Measurements from ENCODE around the gene GAMT. TPM values are rescaled to one million over a fixed set of nuclear protein-coding genes. Genes with fewer than 3 reads are reported as not detected.

The GAMT gene
- total RNA-seq, 1 experiment from 2014 or later, result 27.3 TPM

GRCh38 chr19:1355568-1356507 is 45.5 kb downstream of the GAMT start:
- intact Hi-C loops (cut with micrococcal nuclease; ENCODE audit: unreplicated experiment), result no loop called here
- H2AFZ ChIP-seq, result no peak overlapping the region
- BruUV-seq (replicated peaks), result TSS peak; percentile 34

GRCh38 chr19:1354970-1355567 is 46.3 kb downstream of the GAMT start:
- no peak overlapping the region for H2AFZ ChIP-seq
- peak overlapping the region; percentile 53; the same call in 1 of the 2 replicates for H3K4me3 ChIP-seq
- no peak for DNase-seq
- peaks cover 7% of the 10 kb centered on the region; the same call in 1 of the 2 replicates for H3K4me1 ChIP-seq (replicated peaks; ENCODE audit: insufficient read depth)
- no peaks in the 10 kb centered on the region for H3K9me3 ChIP-seq (ENCODE audit: insufficient read depth, low read depth)
- peaks cover 5% of the 10 kb centered on the region; the same call in 1 of the 2 replicates for H3F3A ChIP-seq (ENCODE audit: insufficient read depth, low read depth)
- peak overlapping the region; percentile 78 for H3K4me2 ChIP-seq
- TF ChIP-seq EZH2 (IDR thresholded peaks at IDR 0.05; ENCODE audit: low read depth), result no peak
- TF ChIP-seq, protein P1, sequence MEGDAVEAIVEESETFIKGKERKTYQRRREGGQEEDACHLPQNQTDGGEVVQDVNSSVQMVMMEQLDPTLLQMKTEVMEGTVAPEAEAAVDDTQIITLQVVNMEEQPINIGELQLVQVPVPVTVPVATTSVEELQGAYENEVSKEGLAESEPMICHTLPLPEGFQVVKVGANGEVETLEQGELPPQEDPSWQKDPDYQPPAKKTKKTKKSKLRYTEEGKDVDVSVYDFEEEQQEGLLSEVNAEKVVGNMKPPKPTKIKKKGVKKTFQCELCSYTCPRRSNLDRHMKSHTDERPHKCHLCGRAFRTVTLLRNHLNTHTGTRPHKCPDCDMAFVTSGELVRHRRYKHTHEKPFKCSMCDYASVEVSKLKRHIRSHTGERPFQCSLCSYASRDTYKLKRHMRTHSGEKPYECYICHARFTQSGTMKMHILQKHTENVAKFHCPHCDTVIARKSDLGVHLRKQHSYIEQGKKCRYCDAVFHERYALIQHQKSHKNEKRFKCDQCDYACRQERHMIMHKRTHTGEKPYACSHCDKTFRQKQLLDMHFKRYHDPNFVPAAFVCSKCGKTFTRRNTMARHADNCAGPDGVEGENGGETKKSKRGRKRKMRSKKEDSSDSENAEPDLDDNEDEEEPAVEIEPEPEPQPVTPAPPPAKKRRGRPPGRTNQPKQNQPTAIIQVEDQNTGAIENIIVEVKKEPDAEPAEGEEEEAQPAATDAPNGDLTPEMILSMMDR (conservative IDR thresholded peaks at IDR 0.05), result no peak
- H3K27me3 ChIP-seq (ENCODE audit: insufficient read depth, low read depth), result no peaks in the 10 kb centered on the region
- no peaks in the 10 kb centered on the region for H3K9me2 ChIP-seq (ENCODE audit: insufficient read depth)
- H4K20me1 ChIP-seq (ENCODE audit: insufficient read depth), result no peaks in the 10 kb centered on the region
- 0 out of 2 replicates have a peak, but pooled peaks cover 3% of the 10 kb centered on the region for H3K79me2 ChIP-seq (ENCODE audit: low read depth)
- intact Hi-C loops (cut with micrococcal nuclease; ENCODE audit: unreplicated experiment), result no loop called here
- ChIA-PET CTCF (no interaction called here), POLR2A (ENCODE audit: unreplicated experiment) (interaction anchor here (0.6 to 0.7 kb wide), 3 partner anchors 101 to 312 kb away, joined by 4 to 7 read pairs (median 4); partner anchors contain the start of gene MBD3)
- BruUV-seq (replicated peaks), result no TSS peak
- H3K27ac ChIP-seq, result no peak overlapping the region
- H3K36me3 ChIP-seq (ENCODE audit: low read depth), result no peaks in the 10 kb centered on the region

More at GRCh38 chr19:1355568-1356507, 45.5 kb downstream of the GAMT start:
- ChIA-PET CTCF (no interaction called here), POLR2A (ENCODE audit: unreplicated experiment) (no interaction called here)
- H3K4me3 ChIP-seq, result peak overlapping the region; percentile 53; the same call in 1 of the 2 replicates
- peaks cover 5% of the 10 kb centered on the region; the same call in 1 of the 2 replicates for H3F3A ChIP-seq (ENCODE audit: insufficient read depth, low read depth)
- TF ChIP-seq EZH2 (IDR thresholded peaks at IDR 0.05; ENCODE audit: low read depth), result no peak
- TF ChIP-seq, protein P1 (conservative IDR thresholded peaks at IDR 0.05), result no peak
- H3K4me1 ChIP-seq (replicated peaks; ENCODE audit: insufficient read depth), result peaks cover 7% of the 10 kb centered on the region; the same call in 1 of the 2 replicates
- H3K9me2 ChIP-seq (ENCODE audit: insufficient read depth), result no peaks in the 10 kb centered on the region
- no peaks in the 10 kb centered on the region for H4K20me1 ChIP-seq (ENCODE audit: insufficient read depth)
- H3K4me2 ChIP-seq, result peak overlapping the region; percentile 78
- H3K79me2 ChIP-seq (ENCODE audit: low read depth), result 0 out of 2 replicates have a peak, but pooled peaks cover 3% of the 10 kb centered on the region
- no peaks in the 10 kb centered on the region for H3K36me3 ChIP-seq (ENCODE audit: low read depth)
- H3K9me3 ChIP-seq (ENCODE audit: insufficient read depth, low read depth), result no peaks in the 10 kb centered on the region
- no peak for DNase-seq
- H3K27me3 ChIP-seq (ENCODE audit: insufficient read depth, low read depth), result no peaks in the 10 kb centered on the region
- H3K27ac ChIP-seq, result no peak overlapping the region

- Histone ChIP-seq H4K20me1 (ENCODE audit: insufficient read depth) (no peaks in the 10 kb centered on the region), H3F3A (ENCODE audit: insufficient read depth, low read depth) (peaks cover 5% of the 10 kb centered on the region; the same call in 1 of the 2 replicates), H3K27me3 (ENCODE audit: insufficient read depth, low read depth) (no peaks in the 10 kb centered on the region), H3K4me3 (no peak overlapping the region), H3K9me2 (ENCODE audit: insufficient read depth) (no peaks in the 10 kb centered on the region), H3K4me2 (no peak overlapping the region), H3K27ac (no peak overlapping the region), H3K79me2 (ENCODE audit: low read depth) (0 out of 2 replicates have a peak, but pooled peaks cover 3% of the 10 kb centered on the region), H3K36me3 (ENCODE audit: low read depth) (no peaks in the 10 kb centered on the region), H3K4me1 (replicated peaks; ENCODE audit: insufficient read depth) (peaks cover 7% of the 10 kb centered on the region; the same call in 1 of the 2 replicates), H2AFZ (no peak overlapping the region), H3K9me3 (ENCODE audit: insufficient read depth, low read depth) (no peaks in the 10 kb centered on the region)
- POLR2A ChIA-PET (ENCODE audit: unreplicated experiment), result no interaction called here
- intact Hi-C loops (cut with micrococcal nuclease; ENCODE audit: unreplicated experiment), result no loop called here
- BruUV-seq (replicated peaks), result no TSS peak
- no peak for DNase-seq
- TF ChIP-seq EZH2 (IDR thresholded peaks at IDR 0.05; ENCODE audit: low read depth), result no peak
- TF ChIP-seq, protein P1 (conservative IDR thresholded peaks at IDR 0.05), result no peak
- CTCF ChIA-PET, result no interaction called here
These were observed 48.2 kb downstream of the GAMT start for GRCh38 chr19:1353144-1353543.

Data from PC-9 (cell line).